Activated effector memory CD4-positive, alpha-beta T cell treated with Interleukin-2 at 50 U/mL for 16 hours (primary cell): ENCODE results near the gene ARHGAP10.

Experiments
- DNase-seq: peaks from one replicate; pipeline ENCODE4 v3.0.0-alpha.2; 2020

Gene ARHGAP10

DNA sequence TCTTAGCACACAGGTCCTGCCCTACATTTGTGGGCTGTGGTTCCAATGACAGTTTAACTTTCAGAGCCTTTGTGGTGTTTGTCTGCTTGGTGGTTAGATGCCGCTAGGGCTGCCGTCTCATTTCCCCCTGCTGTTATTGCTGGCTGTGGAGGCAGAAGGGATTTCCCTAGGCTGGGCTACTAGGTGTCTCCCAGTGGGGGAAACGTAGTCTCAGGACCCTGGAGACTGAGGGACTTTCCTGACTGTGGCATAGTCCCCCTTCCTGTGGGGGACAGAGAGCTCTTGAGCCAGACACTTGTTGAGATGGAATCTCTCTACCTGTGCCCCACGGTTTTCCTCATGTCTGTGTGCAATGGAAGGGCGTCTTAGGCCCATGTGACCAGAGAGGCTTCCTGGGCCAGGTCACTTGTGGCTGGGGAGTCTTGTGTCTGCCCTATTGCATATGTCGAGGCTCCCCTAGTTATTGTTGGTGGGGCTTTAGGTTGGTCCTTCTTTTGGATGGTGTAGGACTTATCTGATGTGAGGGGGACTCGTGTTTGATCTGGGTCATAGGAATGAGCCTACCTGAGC, 68.2 kb downstream of the ARHGAP10 start:
- peak; percentile 35 for DNase-seq

- no peak for DNase-seq
Measured at GRCh38 chr4:147801820-147802219, 69.9 kb downstream of the ARHGAP10 start.

GRCh38 chr4:147802346-147802745, 70.5 kb downstream of the ARHGAP10 start:
- no peak for DNase-seq

GRCh38 chr4:147805946-147806345, 74.1 kb downstream of the ARHGAP10 start:
- no peak for DNase-seq

- no peak for DNase-seq
Measured at GRCh38 chr4:147808447-147808846, 76.6 kb downstream of the ARHGAP10 start.

DNA sequence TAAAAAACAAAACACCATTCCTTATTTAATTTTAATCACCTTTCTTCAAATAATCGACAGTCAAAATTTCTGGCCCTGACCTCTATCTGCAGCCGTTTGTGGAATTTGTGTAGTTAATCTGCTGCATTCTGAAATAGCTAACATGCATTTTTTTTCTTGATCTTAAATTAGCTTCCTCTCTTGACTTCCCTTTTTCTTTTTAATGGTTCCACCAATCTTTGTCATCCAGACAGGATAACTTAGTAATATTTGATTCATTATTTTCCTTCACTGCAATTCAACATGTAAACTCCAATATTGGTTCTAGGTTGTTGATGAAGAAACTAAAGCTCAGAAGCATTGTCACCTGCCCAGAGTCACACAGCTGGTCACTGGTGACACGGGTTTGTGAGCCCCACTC, 77.3 kb downstream of the ARHGAP10 start:
- DNase-seq, result no peak

DNA sequence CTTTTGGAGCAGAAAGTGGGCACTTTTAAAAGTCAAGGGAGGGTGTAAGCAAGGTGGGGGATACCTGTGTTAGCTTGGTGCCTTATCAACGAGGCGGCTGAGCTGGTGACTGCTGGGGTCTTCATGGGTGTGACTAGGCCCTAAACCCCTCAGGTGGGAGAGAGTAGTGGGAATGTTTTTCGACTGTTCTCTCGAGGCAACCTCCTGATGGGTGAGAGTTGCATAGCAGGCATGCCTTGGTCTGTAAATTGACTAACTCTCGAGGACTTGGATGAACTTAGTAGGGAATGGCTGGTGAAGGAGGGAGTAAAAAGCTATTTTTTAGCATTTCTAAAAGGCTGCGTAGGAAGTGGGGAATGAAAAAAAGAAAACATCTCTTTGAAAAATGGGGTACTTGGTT, 80.0 kb downstream of the ARHGAP10 start:
- DNase-seq, result no peak

- no peak for DNase-seq
Measured at GRCh38 chr4:147813109-147813773, 81.4 kb downstream of the ARHGAP10 start.

DNA sequence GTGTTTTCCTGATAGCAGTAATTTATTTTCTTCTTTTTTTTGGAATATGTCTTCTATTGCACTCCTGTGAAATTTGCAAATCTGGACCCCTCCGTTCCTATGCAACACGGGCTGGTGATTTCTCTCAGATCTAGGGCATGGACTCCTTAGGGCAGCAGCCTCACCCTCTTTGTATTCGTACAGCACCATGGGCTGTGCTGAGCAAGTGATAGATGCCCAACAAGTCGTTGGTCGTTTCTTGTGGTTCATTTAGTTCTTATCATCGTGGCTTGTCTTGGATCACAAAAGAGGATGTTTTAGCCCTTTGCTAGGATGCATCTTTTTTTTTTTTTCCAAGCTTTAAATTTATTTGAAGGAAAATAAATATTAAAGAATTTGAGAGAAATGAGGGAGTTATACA, 82.1 kb downstream of the ARHGAP10 start:
- no peak for DNase-seq

DNA sequence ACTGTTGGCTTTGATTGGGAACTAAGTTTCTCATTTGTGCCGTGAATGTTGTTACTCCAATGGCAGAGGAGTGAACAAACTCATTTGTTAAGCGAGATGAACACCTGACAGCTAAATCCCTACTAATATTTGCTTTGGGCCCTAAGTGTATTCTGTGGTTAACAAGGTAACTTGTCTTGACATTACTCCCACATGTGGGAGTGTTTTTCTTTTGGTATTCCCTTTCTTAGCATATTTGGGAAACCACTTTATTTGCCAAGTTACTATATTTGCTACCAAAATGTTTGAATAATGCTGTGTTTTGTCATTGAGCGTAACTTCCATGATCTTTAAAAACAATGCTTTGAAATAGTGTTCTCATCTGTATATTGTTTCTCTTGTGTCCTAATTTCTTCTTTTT, 82.5 kb downstream of the ARHGAP10 start:
- DNase-seq, result no peak

DNA sequence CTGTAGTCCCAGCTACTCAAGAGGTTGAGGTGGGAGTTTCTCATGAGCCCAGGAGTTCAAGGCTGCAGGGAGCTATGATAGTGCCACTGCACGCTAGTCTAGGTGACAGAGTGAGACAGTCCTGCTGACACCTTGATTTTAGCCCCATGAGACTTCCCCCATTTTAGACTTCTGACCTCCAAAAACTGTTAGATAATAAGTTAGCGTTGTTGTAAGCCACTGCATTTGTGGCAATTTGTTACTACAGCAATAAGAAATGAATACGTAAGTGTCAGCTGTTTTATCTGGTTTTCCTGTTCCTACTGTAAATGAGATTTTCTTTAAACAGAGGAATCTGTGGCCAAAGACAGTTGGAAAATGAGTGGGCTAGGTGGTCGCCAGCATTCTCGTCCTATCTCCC, 83.9 kb downstream of the ARHGAP10 start:
- no peak for DNase-seq

- no peak for DNase-seq
Measured at GRCh38 chr4:147816382-147817254, 84.7 kb downstream of the ARHGAP10 start.

DNA sequence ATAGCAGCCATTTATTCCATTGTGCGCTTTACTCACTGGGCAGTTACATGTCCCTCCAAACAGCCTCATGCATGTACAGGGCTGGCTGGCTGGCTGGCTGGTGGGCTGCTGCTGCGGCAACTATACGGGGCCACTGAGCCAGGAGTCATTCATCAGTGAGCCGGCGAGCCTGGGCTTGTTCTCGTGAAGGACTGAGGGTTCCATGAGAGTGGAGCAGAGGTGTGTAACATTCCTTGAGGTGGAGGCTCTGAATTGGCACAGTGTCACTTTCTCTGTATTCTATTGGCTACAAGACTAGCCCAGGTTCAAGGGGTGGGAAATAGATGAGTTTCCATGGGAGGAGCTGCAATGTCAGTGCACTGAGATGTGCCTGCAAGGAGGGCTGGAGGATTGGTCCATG, 89.1 kb downstream of the ARHGAP10 start:
- no peak for DNase-seq

GRCh38 chr4:147821555-147821954, 89.7 kb downstream of the ARHGAP10 start:
- no peak for DNase-seq

DNA sequence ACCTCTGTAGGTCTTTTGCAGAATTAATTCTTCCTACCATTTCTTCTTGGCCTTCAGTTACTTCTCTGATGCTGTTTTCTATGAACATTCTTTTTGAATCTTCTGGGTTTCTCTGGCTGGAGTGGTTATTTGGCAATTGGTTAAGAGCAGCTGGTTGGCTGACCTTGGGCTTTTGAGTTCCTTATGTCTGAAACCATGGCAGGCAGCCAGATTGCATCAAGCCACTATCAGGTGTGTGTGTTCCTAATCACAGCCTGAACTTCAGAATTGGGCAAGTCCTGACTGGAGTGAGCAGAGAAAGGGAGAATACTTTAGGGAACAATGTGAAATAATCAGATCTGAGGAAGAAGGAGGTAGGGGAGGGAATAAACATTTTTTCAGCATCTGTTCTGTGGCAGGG, 90.2 kb downstream of the ARHGAP10 start:
- no peak for DNase-seq

DNA sequence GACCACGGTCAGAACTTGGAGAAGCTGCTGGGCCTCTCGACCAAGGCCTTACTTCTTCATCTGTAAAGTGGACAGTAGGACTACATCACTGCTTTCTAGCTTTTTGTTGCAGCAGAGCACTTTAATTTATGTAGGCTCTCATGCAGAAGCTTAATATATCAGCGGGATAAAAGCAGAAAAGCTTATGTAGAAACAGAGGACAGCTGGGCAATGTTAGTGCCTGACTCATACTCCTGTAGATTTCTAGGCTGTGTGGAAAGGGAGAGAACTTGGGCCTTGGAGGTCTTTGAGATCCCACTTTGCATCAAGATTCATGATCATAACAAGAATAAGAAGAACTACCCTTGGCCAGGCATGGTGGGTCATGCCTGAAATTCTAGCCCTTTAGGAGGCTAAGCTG, 91.2 kb downstream of the ARHGAP10 start:
- no peak for DNase-seq

DNA sequence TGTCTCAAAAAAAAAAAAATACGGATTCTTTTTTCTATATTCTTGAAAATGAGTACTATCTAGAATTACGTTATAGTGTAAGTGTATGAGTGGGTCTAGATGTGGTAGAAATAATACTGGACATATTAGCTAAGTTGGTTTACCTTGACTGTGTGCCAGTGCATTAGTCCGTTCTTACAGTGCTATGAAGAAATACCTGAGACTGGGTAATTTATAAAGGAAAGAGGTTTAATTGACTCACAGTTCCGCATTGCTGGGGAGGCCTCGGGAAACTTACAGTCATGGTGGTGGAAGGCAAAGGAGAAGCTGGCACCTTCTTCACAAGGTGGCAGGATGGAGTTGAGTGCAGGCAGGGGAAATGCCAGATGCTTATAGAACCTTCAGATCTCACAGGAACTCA, 92.4 kb downstream of the ARHGAP10 start:
- no peak for DNase-seq

GRCh38 chr4:147824884-147825283, 93.0 kb downstream of the ARHGAP10 start:
- DNase-seq, result no peak

DNA sequence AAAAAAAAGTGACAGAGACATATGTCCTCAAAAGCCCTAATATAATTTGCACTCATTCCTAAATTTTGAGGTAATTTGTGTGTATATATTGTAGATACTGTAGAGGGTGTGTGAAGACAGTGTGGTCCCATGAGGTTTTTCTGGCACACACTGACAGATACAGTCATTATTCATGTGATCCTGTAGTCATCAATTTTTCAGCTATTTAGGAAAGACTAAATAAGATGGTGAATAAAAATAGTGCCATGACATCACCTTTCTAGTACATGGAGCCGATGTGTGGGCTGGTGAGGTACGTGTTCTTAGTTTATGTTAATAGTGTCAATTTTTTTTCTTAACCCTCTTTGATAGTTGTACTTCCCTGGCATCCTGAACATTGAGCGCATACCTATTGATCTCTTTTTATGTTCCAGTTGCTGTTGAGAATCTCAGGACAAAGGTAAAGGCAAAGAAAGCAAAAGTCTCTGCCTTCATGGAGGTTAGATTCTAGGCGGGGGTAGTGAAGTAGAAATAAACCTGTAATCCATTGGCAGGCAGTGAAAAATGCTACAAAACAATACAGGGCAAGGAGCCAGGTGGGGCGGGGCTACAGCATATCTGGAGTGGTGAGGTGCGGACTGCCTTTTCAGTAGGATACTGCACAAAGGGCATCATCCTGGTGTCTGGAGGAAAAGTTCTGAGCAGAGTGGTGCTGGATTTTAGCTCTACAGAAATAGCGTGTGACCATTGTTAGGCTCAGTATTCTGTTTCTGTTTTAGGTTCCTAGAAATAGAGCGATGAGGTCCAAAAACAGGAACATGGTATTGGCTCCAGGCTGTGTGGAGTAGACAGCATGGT, 93.8 kb downstream of the ARHGAP10 start:
- DNase-seq, result no peak

GRCh38 chr4:147826288-147826646, 94.4 kb downstream of the ARHGAP10 start:
- no peak for DNase-seq

DNA sequence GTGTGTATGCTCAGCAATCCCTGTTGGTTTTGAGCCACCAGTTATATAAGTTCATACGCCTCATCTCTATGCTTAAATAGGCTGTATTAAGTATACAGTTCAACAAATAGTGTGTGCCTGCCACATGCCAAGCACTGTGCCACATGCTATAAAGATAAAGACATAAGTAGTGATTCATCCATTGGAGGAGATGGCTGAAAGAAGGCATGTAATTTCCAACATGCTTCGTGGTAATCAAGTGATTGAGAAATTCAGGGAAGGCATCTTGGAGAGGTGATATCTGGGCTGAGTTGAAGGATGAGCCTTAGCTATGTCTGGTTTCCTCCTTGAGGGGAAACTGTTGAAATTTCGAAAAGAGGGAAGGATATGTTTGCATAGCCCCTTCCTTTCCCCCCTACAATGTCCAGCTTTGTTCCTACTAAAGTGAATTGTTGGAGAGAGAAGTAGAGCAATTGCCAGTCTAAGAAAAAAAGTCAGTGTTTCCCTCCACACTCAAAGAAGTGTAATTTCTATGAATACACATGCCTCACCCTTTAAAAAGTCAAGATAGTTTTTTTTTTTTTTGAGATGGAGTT, 96.5 kb downstream of the ARHGAP10 start:
- DNase-seq, result no peak

GRCh38 chr4:147829401-147830101, 97.7 kb downstream of the ARHGAP10 start:
- DNase-seq, result no peak
